HepG2 (cell line): ENCODE data around the gene DENND4B. TPM values are rescaled to one million over a fixed set of nuclear protein-coding genes. Genes with fewer than 3 reads are reported as not detected.
"Not testable (repeated sequence)": the region's sequence is repeated elsewhere in the genome, so short reads cannot be mapped to it uniquely, and the experiment has no call there.

Experiments
- ATAC-seq: fragments of 200-7000 bp; cut with Tn5 transposase; 3 replicates; pipeline ENCODE4 v1.9.1; 2020; ENCODE audit warnings: mild to moderate bottlenecking, moderate library complexity
- BruUV-seq: library from RNA; stranded (reverse); fragments of 400-500 nt; replicated peaks from 2 replicates; lab custom pipeline; 2021; lab: Mats Ljungman, UMichigan
- CTCF ChIA-PET: fragments of 300-600 bp; formaldehyde crosslinking; extraction: SDS; loops from one replicate; lab custom pipeline; 2021; ENCODE audit warnings: low total read pairs, inconsistent platforms, low intra/inter-chr PET ratio; lab: Yijun Ruan, JAX
- POLR2A ChIA-PET: fragments of 350-600 bp; sonication (Branson Sonifier 250); formaldehyde crosslinking; loops from one replicate; lab custom pipeline; 2020; ENCODE audit warnings: antibody characterized with exemption, inconsistent platforms; lab: Yijun Ruan, JAX
- DNase-seq: peaks from one replicate; pipeline ENCODE4 v3.0.0-alpha.2; 2015; ENCODE audit warnings: low spot score
- FAIRE-seq: peaks from 3 replicates; lab custom pipeline; 2011; peaks lifted over from hg19 to GRCh38; lab: Jason Lieb, UNC
- H2AFZ ChIP-seq: one replicate; pipeline ENCODE4 v1.6.1; 2011; ENCODE audit warnings: low read length, inconsistent platforms
- H3K27ac ChIP-seq: fragments of 300-600 bp; 3 replicates; pipeline ENCODE4 v1.8.0; 2011; ENCODE audit warnings: mixed run types, mild to moderate bottlenecking, mixed read lengths, low read length, inconsistent platforms; ENCODE audit not compliant: insufficient read depth; ENCODE audit errors: extremely low read length
- H3K27me3 ChIP-seq, 2 experiments: fragments of 200-600 bp in 1 of 2; 2 replicates in 1 of 2; 3 replicates in 1 of 2; pipeline versions ENCODE4 v1.6.0 to v1.8.0; 2011; ENCODE audit warnings: low read length in 2 of 2, mild to moderate bottlenecking in 2 of 2, moderate library complexity in 2 of 2, inconsistent platforms in 1 of 2; ENCODE audit not compliant: insufficient read depth in 2 of 2, control insufficient read depth in 1 of 2
- H3K36me3 ChIP-seq, 2 experiments: fragments of 200-600 bp in 1 of 2; replicated peaks in 1 of 2; 2 replicates in 1 of 2; 3 replicates in 1 of 2; pipeline versions ENCODE4 v1.5.1 to v1.8.0; 2011; ENCODE audit warnings: low read length in 2 of 2, inconsistent platforms in 1 of 2; ENCODE audit not compliant: insufficient read depth in 2 of 2, control insufficient read depth in 1 of 2
- H3K4me1 ChIP-seq: 2 replicates; pipeline ENCODE4 v1.5.1; 2012; ENCODE audit warnings: low read length, inconsistent platforms; ENCODE audit not compliant: insufficient read depth
- H3K4me2 ChIP-seq: 2 replicates; pipeline ENCODE4 v1.6.0; 2011; ENCODE audit warnings: low read depth, low read length, inconsistent platforms
- H3K4me3 ChIP-seq, 3 experiments: fragments of 200-600 bp in 1 of 3; sonication (generic), shearing (Covaris generic) in 1 of 3; replicated peaks in 1 of 3; 2 replicates each; pipeline ENCODE4 v1.5.1; 2011 to 2016; ENCODE audit warnings: low read length in 3 of 3, inconsistent platforms in 2 of 3, low read depth in 2 of 3, mild to moderate bottlenecking in 2 of 3, control low read depth in 1 of 3, mixed read lengths in 1 of 3; ENCODE audit not compliant: insufficient read depth in 1 of 3
- H3K79me2 ChIP-seq: one replicate; pipeline ENCODE4 v1.6.1; 2011; ENCODE audit warnings: low read length, inconsistent platforms; ENCODE audit not compliant: insufficient read depth
- H3K9ac ChIP-seq: 2 replicates; pipeline ENCODE4 v1.6.0; 2011; ENCODE audit warnings: mild to moderate bottlenecking, low read depth, low read length, inconsistent platforms; ENCODE audit not compliant: insufficient read depth
- H3K9me3 ChIP-seq: 2 replicates; pipeline ENCODE4 v1.5.1; 2012; ENCODE audit warnings: mild to moderate bottlenecking, low read length
- H4K20me1 ChIP-seq: 2 replicates; pipeline ENCODE4 v1.6.0; 2011; ENCODE audit warnings: inconsistent platforms, mild to moderate bottlenecking, low read length, moderate library complexity; ENCODE audit not compliant: insufficient read depth
- SNAI1 ChIP-seq: sonication (generic); formaldehyde crosslinking; IDR thresholded peaks from 2 replicates; pipeline ENCODE4 v1.5.0; 2020; ENCODE audit warnings: mild to moderate bottlenecking, missing genetic modification reagents, borderline replicate concordance
- ZNF83 ChIP-seq: sonication (generic); formaldehyde crosslinking; IDR thresholded peaks from 2 replicates; pipeline ENCODE4 v1.4.0; 2020; ENCODE audit warnings: missing genetic modification reagents, mild to moderate bottlenecking, borderline replicate concordance
- WGBS: methylation state at CpG from one replicate; pipeline ENCODE4 v1.1.6; 2017; ENCODE audit warnings: low lambda C conversion rate; 5-methylcytosine and 5-hydroxymethylcytosine counted together
- in situ Hi-C: cut with HindIII; loops from 2 replicates; pipeline ENCODE4 v1.10.0; 2017; ENCODE audit warnings: low pct_unique_long_range_greater_than_20kb; ENCODE audit not compliant: extremely low pct_ligation_motif_present
- intact Hi-C: fragments of 100-400 bp; cut with micrococcal nuclease; formaldehyde crosslinking; loops from one replicate; pipeline ENCODE4 v1.10.0; 2022; ENCODE audit not compliant: unreplicated experiment
- polyA plus RNA-seq, 8 experiments: library from polyadenylated mRNA; depleted of rRNA in 3 of 8; stranded (reverse) in 7 of 8; unstranded in 1 of 8; fragments of >200 nt; fragmentation: Illumina TruSeq in 4 of 8; extraction: Trizol in 4 of 8; gene quantifications; 2 replicates each; pipeline versions ENCODE4 v1.2.1 to v1.2.3, GENCODE V29; 2011 to 2016; ENCODE audit warnings: low read depth in 4 of 8, missing spikeins in 1 of 8, mixed read lengths in 1 of 8; ENCODE audit not compliant: insufficient read depth in 1 of 8
- total RNA-seq, 5 experiments: library from RNA; depleted of rRNA; stranded (reverse); fragments of >200 nt; fragmentation: Illumina TruSeq; extraction: Trizol; gene quantifications; 2 replicates each; pipeline ENCODE4 v1.2.3, GENCODE V29; 2016; ENCODE audit warnings: low read depth in 1 of 5
- TF ChIP-seq, protein P1 (sequence below): IDR thresholded peaks from 2 replicates; pipeline ENCODE4 v1.6.1; 2012; ENCODE audit warnings: inconsistent platforms

DENND4B gene
- total and polyA plus RNA-seq, 2 of the 13 experiments (the other 11 are each of a cell fraction or from before 2014, with no cell fraction given), result 15.1 to 20.3 TPM

DNA sequence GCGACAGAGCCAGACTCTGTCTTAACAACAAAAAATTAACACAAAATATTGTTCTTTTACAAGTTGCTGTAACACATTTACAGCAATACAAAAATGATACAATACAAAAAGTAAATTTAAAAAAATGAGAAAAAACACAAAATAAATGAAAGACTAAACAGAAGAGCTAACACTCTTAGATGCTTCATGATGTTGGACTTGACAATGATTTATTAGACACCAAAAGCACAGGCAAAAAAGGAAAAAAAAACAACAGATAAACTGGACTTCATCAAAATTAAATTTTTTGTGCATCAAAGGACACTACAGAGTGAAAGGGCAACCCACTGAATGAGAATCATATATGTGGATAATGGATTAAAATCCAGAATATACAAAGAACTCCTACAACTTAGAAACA is 40.1 kb downstream of the DENND4B start:
- Histone ChIP-seq H2AFZ (no peak overlapping the region), H3K9me3 (no peaks in the 10 kb centered on the region), H3K4me1 (no peaks in the 10 kb centered on the region), H4K20me1 (no peaks in the 10 kb centered on the region), H3K27me3 (no peaks in the 10 kb centered on the region), H3K27ac (no peak overlapping the region), H3K4me3 (no peak overlapping the region), H3K9ac (no peak overlapping the region)
- BruUV-seq, result no TSS peak
- CTCF ChIA-PET, result no interaction called here
- 100% methylated on average over 1 of the region's 1 CpG for WGBS
- in situ Hi-C loops (no loop called here), intact Hi-C loops (no loop called here)
- ATAC-seq, result no peak
- TF ChIP-seq SNAI1 (CRISPR knock-in tag), result no peak
- TF ChIP-seq, protein P1, sequence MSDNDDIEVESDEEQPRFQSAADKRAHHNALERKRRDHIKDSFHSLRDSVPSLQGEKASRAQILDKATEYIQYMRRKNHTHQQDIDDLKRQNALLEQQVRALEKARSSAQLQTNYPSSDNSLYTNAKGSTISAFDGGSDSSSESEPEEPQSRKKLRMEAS, result no peak
- no peak for TF ChIP-seq ZNF83 (CRISPR knock-in tag)
- TF ChIP-seq, all 625 proteins: peak for 0
- DNase-seq (no peak), FAIRE-seq (no peak)
- Histone ChIP-seq H3K4me2 (no peak overlapping the region), H3K79me2 (peaks cover 67% of the 10 kb centered on the region), H3K36me3 (peaks cover 0 to 3% of the 10 kb centered on the region in 2 experiments; a peak in 1 of 5 replicates)
- POLR2A ChIA-PET, result interaction anchor here (1.4 kb wide), 1 partner anchor 16 kb away, joined by 5 read pairs; the partner anchor contains the start of gene GATAD2B

DNA sequence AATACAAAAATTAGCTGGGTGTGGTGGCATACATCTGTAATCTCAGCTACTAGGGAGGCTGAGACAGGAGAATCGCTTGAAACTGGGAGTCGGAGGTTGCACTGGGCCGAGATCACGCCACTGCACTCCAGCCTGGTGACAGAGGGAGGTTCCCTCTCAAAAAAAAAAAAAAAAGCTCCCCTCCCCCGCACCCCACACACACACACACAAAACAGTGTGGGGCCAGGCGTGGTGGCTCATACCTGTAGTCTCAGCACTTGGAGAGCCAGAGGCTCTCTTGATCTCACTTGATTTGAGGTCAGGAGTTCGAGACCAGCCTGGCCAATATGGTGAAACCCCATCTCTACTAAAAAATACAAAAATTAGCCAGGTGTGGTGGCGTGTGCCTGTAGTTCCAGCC is 40.6 kb downstream of the DENND4B start:
- FAIRE-seq, CTCF ChIA-PET, H4K20me1 ChIP-seq, H3K27ac ChIP-seq, H2AFZ ChIP-seq, BruUV-seq, H3K4me3 ChIP-seq, DNase-seq, intact Hi-C loops, H3K4me1 ChIP-seq, H3K4me2 ChIP-seq, H3K27me3 ChIP-seq, H3K9me3 ChIP-seq, H3K9ac ChIP-seq, H3K36me3 ChIP-seq, in situ Hi-C loops, ATAC-seq: not testable (repeated sequence)
- H3K79me2 ChIP-seq, result peaks cover 68% of the 10 kb centered on the region
- 98% methylated on average over 8 of the region's 8 CpGs for WGBS
- POLR2A ChIA-PET, result interaction anchor here (1.4 kb wide), 1 partner anchor 17 kb away, joined by 5 read pairs; the partner anchor contains the start of gene GATAD2B
